Neuron (in vitro differentiated cells): ENCODE measurements around the gene NFATC2.
"Not testable (repeated sequence)": the region's sequence is repeated elsewhere in the genome, so short reads cannot be mapped to it uniquely, and the experiment has no call there.

Source experiments
- H2AFZ ChIP-seq: one replicate; pipeline ENCODE4 v1.6.1; 2013; ENCODE audit warnings: low read depth, mild to moderate bottlenecking, inconsistent platforms, low read length, moderate library complexity
- H3K27me3 ChIP-seq: one replicate; pipeline ENCODE4 v1.6.1; 2013; ENCODE audit warnings: low read length; ENCODE audit not compliant: insufficient read depth
- H3K36me3 ChIP-seq: one replicate; pipeline ENCODE4 v1.6.1; 2013; ENCODE audit warnings: low read length; ENCODE audit not compliant: insufficient read depth
- H3K4me1 ChIP-seq: one replicate; pipeline ENCODE4 v1.6.1; 2013; ENCODE audit warnings: low read length; ENCODE audit not compliant: insufficient read depth
- H3K4me3 ChIP-seq: 2 replicates; pipeline ENCODE4 v1.5.1; 2013; ENCODE audit warnings: mild to moderate bottlenecking, low read length, moderate library complexity
- H3K9me3 ChIP-seq: one replicate; pipeline ENCODE4 v1.6.1; 2013; ENCODE audit warnings: low read length

NFATC2 gene

GRCh38 chr20:51543422-51543788, 886 bp upstream of the NFATC2 start:
- H3K36me3 ChIP-seq = no peaks in the 10 kb centered on the region
- no peaks in the 10 kb centered on the region for H3K4me1 ChIP-seq
- H2AFZ ChIP-seq = no peak overlapping the region
- peaks cover 3% of the 10 kb centered on the region for H3K9me3 ChIP-seq
- H3K27me3 ChIP-seq = peaks cover 33% of the 10 kb centered on the region
- H3K4me3 ChIP-seq = no peak overlapping the region

- Histone ChIP-seq H3K27me3 (peaks cover 33% of the 10 kb centered on the region), H3K9me3 (peaks cover 5% of the 10 kb centered on the region), H2AFZ (no peak overlapping the region), H3K36me3 (no peaks in the 10 kb centered on the region), H3K4me3 (no peak overlapping the region), H3K4me1 (no peaks in the 10 kb centered on the region)
Measured at GRCh38 chr20:51542033-51542570, 417 bp downstream of the NFATC2 start.

- no peaks in the 10 kb centered on the region for H3K36me3 ChIP-seq
- H3K27me3 ChIP-seq = peaks cover 31% of the 10 kb centered on the region
- peaks cover 5% of the 10 kb centered on the region for H3K9me3 ChIP-seq
- H3K4me3 ChIP-seq = no peak overlapping the region
- H2AFZ ChIP-seq = no peak overlapping the region
- no peaks in the 10 kb centered on the region for H3K4me1 ChIP-seq
Measured at GRCh38 chr20:51541189-51542032, 1.1 kb downstream of the NFATC2 start.

GRCh38 chr20:51540580-51540979, 1.9 kb downstream of the NFATC2 start:
- Histone ChIP-seq H3K4me1 (peaks cover 3% of the 10 kb centered on the region), H3K9me3 (peaks cover 5% of the 10 kb centered on the region), H3K36me3 (no peaks in the 10 kb centered on the region), H3K4me3 (no peak overlapping the region), H2AFZ (no peak overlapping the region), H3K27me3 (peaks cover 31% of the 10 kb centered on the region)

- peaks cover 28% of the 10 kb centered on the region for H3K27me3 ChIP-seq
- H2AFZ ChIP-seq, H3K4me1 ChIP-seq, H3K9me3 ChIP-seq, H3K4me3 ChIP-seq, H3K36me3 ChIP-seq: not testable (repeated sequence)
Measured at GRCh38 chr20:51540074-51540473, 2.4 kb downstream of the NFATC2 start.

GRCh38 chr20:51536116-51537069, 6.1 kb downstream of the NFATC2 start:
- Histone ChIP-seq H3K9me3 (peaks cover 5% of the 10 kb centered on the region), H3K4me3 (no peak overlapping the region), H2AFZ (no peak overlapping the region), H3K36me3 (no peaks in the 10 kb centered on the region), H3K4me1 (peaks cover 20% of the 10 kb centered on the region), H3K27me3 (peaks cover 6% of the 10 kb centered on the region)

- Histone ChIP-seq H2AFZ (no peak overlapping the region), H3K27me3 (no peaks in the 10 kb centered on the region), H3K9me3 (peaks cover 5% of the 10 kb centered on the region), H3K36me3 (no peaks in the 10 kb centered on the region), H3K4me3 (no peak overlapping the region), H3K4me1 (peaks cover 20% of the 10 kb centered on the region)
Measured at GRCh38 chr20:51535674-51536073, 6.8 kb downstream of the NFATC2 start.

GRCh38 chr20:51535075-51535386, 7.5 kb downstream of the NFATC2 start:
- H2AFZ ChIP-seq = no peak overlapping the region
- H3K9me3 ChIP-seq = peaks cover 5% of the 10 kb centered on the region
- peaks cover 20% of the 10 kb centered on the region for H3K4me1 ChIP-seq
- no peaks in the 10 kb centered on the region for H3K36me3 ChIP-seq
- H3K27me3 ChIP-seq = no peaks in the 10 kb centered on the region
- no peak overlapping the region for H3K4me3 ChIP-seq

GRCh38 chr20:51533291-51534172, 9.0 kb downstream of the NFATC2 start:
- H3K36me3 ChIP-seq = no peaks in the 10 kb centered on the region
- no peaks in the 10 kb centered on the region for H3K27me3 ChIP-seq
- no peak overlapping the region for H3K4me3 ChIP-seq
- H2AFZ ChIP-seq = no peak overlapping the region
- peaks cover 20% of the 10 kb centered on the region for H3K4me1 ChIP-seq
- peaks cover 1% of the 10 kb centered on the region for H3K9me3 ChIP-seq

- Histone ChIP-seq H3K9me3 (no peaks in the 10 kb centered on the region), H3K4me1 (peaks cover 20% of the 10 kb centered on the region), H2AFZ (no peak overlapping the region), H3K27me3 (no peaks in the 10 kb centered on the region), H3K36me3 (no peaks in the 10 kb centered on the region), H3K4me3 (no peak overlapping the region)
Measured at GRCh38 chr20:51532577-51533191, 9.8 kb downstream of the NFATC2 start.

GRCh38 chr20:51531712-51532456, 10.6 kb downstream of the NFATC2 start:
- Histone ChIP-seq H2AFZ (no peak overlapping the region), H3K4me1 (peaks cover 20% of the 10 kb centered on the region), H3K9me3 (no peaks in the 10 kb centered on the region), H3K4me3 (no peak overlapping the region), H3K27me3 (no peaks in the 10 kb centered on the region), H3K36me3 (no peaks in the 10 kb centered on the region)
